AG09309 (cell line): ENCODE results near the gene TRIM3.

ENCODE experiments used
- DNase-seq: peaks from one replicate; pipeline ENCODE4 v3.0.0-alpha.2; 2010; ENCODE audit warnings: low read depth
- H3K4me3 ChIP-seq: 2 replicates; pipeline ENCODE4 v1.5.1; 2011; ENCODE audit warnings: mild to moderate bottlenecking, low read depth, low read length, moderate library complexity; ENCODE audit not compliant: control insufficient read depth
- TF ChIP-seq, protein P1 (sequence below): IDR thresholded peaks from 2 replicates; pipeline ENCODE4 v1.5.1; 2011; ENCODE audit warnings: mild to moderate bottlenecking, low read depth, low read length, inconsistent platforms; ENCODE audit not compliant: insufficient read depth, control insufficient read depth; ENCODE audit errors: missing control alignments

The TRIM3 gene

DNA sequence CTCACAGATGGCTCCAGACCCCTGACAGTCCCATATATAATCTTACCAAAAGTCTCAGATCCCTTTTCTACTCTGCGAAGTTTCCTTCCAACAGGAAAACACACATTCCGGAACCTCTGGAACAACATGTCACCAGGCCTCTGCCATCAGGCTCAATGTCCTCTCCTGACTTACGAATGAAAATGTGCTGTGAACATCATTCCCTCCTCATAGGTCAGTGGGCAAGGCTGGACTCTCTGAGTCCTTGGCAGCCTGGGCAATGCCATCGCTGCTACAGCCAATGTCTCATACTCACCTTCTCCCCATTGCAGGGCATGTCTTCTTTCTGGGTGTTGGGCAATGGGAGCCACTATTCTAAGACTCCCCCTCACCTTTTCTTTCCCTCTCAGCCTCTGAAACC is 31.3 kb downstream of the TRIM3 start:
- TF ChIP-seq, protein P1, sequence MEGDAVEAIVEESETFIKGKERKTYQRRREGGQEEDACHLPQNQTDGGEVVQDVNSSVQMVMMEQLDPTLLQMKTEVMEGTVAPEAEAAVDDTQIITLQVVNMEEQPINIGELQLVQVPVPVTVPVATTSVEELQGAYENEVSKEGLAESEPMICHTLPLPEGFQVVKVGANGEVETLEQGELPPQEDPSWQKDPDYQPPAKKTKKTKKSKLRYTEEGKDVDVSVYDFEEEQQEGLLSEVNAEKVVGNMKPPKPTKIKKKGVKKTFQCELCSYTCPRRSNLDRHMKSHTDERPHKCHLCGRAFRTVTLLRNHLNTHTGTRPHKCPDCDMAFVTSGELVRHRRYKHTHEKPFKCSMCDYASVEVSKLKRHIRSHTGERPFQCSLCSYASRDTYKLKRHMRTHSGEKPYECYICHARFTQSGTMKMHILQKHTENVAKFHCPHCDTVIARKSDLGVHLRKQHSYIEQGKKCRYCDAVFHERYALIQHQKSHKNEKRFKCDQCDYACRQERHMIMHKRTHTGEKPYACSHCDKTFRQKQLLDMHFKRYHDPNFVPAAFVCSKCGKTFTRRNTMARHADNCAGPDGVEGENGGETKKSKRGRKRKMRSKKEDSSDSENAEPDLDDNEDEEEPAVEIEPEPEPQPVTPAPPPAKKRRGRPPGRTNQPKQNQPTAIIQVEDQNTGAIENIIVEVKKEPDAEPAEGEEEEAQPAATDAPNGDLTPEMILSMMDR = no peak
- DNase-seq = no peak
- no peak overlapping the region for H3K4me3 ChIP-seq

DNA sequence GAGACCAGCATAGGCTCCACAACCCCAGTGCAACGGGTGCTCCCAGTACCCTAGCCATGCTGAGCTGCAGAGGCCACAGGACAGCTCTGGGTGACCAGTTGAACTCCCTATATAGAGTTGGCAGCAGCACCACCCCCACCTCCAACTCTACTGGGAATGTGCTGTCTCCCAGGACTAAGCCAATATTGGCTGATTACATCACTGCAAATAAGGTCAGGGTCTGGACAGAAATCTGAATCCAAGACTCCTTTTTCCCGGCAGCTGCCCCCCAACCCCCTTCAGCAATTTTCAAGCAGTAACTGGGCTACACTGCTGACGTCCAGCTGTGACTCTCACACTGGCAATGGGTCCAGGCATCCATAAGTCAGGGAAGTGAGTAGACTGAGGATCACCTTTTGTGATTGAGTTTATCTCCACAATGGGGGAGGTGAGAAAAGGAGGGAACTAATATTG is 32.8 kb downstream of the TRIM3 start, which contains the start of gene HPX:
Gene HPX (minus strand): TSS at position 82 of the 453 bp plus-strand sequence. CDS start 24 bp downstream, at position 58.
- DNase-seq = no peak
- H3K4me3 ChIP-seq = no peak within 1 kb of the TSS
- TF ChIP-seq, protein P1 = no peak

DNA sequence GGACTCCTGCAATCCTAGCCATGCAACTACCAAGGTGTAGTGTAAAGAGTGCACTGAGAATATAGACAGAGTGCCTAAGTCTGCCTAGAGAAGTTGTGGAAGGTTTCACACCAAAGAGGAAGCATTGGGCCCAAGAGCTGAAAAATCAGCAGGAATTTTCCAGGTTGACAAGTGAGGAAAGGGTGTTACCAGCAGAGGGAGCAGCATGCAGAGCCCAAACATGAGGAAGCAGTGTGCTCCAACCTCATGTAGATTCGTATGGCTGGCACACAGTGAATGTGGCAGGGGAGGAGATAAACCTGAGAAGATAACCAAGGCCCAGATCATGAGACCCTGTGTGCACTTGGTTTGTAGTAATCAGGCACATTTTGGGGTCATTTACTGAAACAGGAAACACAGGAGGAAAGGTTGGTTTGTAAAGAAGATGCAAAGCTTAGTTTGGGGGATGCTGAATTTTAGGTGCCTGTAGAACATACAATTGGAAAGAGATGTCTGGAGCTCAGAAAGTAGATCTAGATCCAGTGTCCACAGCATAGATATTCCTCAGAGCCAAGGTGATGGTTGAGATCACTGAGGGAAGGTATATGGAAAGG is 34.7 kb downstream of the TRIM3 start:
- DNase-seq = peak; percentile 37
- TF ChIP-seq, protein P1 = peak; percentile 87
- H3K4me3 ChIP-seq = no peak overlapping the region

DNA sequence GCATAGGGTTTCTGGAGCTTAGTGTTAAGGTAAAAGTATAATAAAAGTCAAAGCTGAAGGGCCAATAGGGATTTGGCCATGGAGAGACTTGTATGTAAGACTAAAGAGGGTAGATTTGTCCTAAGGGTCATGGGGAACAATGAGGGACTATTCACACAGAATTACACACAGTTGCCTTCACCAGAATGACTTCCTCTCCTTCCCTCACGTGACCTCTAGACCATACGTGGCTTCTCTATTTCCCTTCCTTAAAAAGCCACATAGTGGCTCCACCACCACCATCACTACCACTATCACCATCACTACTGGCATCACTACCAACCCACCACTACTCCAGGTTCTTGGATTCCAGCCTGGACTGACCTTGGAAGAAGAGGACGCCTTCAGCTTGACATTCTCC is 35.7 kb downstream of the TRIM3 start:
- H3K4me3 ChIP-seq = no peak overlapping the region
- TF ChIP-seq, protein P1 = no peak
- no peak for DNase-seq

DNA sequence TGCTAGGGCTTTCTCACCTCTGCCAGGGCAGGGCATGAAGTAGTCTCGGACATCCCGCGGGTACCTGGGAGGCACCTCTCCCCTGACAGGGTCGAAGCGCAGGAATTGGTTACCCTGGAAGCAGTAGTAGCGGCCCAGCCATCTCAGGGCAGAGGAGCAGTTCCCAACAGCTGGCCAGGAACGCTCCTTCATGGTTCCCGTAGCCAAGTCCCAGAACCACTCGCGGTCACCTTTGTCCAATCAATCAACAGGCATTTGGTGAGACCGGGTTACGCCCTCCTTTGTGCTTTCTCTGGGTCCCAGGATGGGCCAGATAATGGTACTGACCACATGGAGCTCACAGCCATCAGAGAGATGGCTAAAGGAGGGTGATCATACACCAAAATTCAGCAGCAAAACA is 36.3 kb downstream of the TRIM3 start:
- H3K4me3 ChIP-seq = no peak overlapping the region

DNA sequence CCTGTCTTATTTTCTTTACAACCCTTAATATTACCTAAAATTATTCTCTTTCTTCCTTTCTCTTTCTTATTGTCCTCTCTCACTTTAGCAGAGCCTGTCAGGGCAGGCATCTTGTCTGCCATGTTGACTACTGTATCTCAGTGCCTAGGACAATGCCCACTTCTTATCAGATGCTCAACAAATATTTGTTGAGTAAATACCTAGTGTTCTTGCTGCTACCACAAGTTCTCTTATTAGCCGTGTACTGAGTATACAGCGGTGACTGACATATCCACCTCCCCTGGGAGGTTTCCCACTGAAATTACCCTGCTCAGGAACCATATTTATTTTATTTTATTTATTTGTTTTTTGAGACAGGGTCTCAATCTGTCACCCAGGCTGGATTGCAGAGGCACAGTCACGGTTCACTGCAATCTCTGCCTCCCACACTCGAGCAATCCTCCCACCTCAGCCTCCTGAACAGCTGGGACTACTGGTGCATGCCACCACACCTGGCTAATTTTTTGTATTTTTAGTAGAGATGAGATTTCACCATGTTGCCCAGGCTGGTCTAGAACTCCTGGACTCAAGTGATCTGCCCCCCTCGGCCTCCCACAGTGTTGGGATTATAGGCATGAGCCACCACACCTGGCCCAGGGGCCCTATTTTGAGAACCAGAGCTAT is 39.6 kb downstream of the TRIM3 start:
- TF ChIP-seq, protein P1 = no peak
- no peak overlapping the region for H3K4me3 ChIP-seq
- no peak for DNase-seq

More for the DNA sequence above, 36.3 kb downstream of the TRIM3 start:
- TF ChIP-seq, protein P1 = no peak
- no peak for DNase-seq
